ENCODE data around the gene C2CD4D. TPM values are rescaled to one million over a fixed set of nuclear protein-coding genes. Genes with fewer than 3 reads are reported as not detected.

Gene C2CD4D
- total and polyA plus RNA-seq, 12 donors = 0.04 TPM; not detected in 11

GRCh38 chr1:151831605-151832004, 8.0 kb downstream of the C2CD4D start, which contains the start of gene RORC:
TSS of gene RORC (minus strand) at chr1:151831802. CDS start at chr1:151831764, 38 bp downstream.
- Histone ChIP-seq H3K4me3 (peak within 1 kb of the TSS; percentile 18 to 51 (median 42)), H3K36me3 (no peaks in the 10 kb centered on the region), H3K9me3 (no peaks in the 10 kb centered on the region), H3K4me1 (peaks cover 0 to 43% (median 18%) of the 10 kb centered on the region in 9 donors), H3K27ac (peak within 1 kb of the TSS in 9 of 10 donors; percentile 35 to 74 (median 54)), H3K27me3 (peaks cover 0 to 7% (median 0%) of the 10 kb centered on the region in 7 donors)
- TF ChIP-seq CTCF (IDR thresholded peaks at IDR 0.05) = no peak
- ATAC-seq = peak; percentile 69 to 92 (median 84)
- DNase-seq = peak; percentile 54 to 59
- WGBS, 2 donors = 44 to 71% methylated on average over 5 of the region's 5 CpGs
- intact Hi-C loops (cut with DNase I) = loop anchor here in 5 of 10 donors (5.0 to 10.0 kb wide), 7 partner anchors 94 to 387 kb away; partner anchors contain the start of gene POGZ (in 1 of the 5)

- H3K27me3 ChIP-seq = peaks cover 0 to 6% (median 0%) of the 10 kb centered on the region in 7 donors
- peaks cover 0 to 43% (median 18%) of the 10 kb centered on the region in 9 donors for H3K4me1 ChIP-seq
- WGBS, 2 donors = 56 to 71% methylated on average over 4 of the region's 4 CpGs
- intact Hi-C loops (cut with DNase I) = loop anchor here in 5 of 10 donors (5.0 to 10.0 kb wide), 7 partner anchors 94 to 386 kb away; partner anchors contain the start of gene POGZ (in 1 of the 5)
- H3K36me3 ChIP-seq = no peaks in the 10 kb centered on the region
- peak in 2 of 8 donors; percentile 0 to 3 for ATAC-seq
- no peaks in the 10 kb centered on the region for H3K9me3 ChIP-seq
- no peak for DNase-seq
- H3K27ac ChIP-seq = peak overlapping the region in 8 of 10 donors; percentile 35 to 74 (median 60)
- H3K4me3 ChIP-seq = peak overlapping the region; percentile 18 to 51 (median 42)
- TF ChIP-seq CTCF (IDR thresholded peaks at IDR 0.05) = no peak
These were observed 8.4 kb downstream of the C2CD4D start for GRCh38 chr1:151831256-151831591.

- H3K27me3 ChIP-seq = no peaks in the 10 kb centered on the region
- no peaks in the 10 kb centered on the region for H3K36me3 ChIP-seq
- peaks cover 0 to 44% (median 25%) of the 10 kb centered on the region in 9 donors for H3K4me1 ChIP-seq
- WGBS, 2 donors = 26 to 35% methylated on average over 6 of the region's 6 CpGs
- no peak for ATAC-seq
- intact Hi-C loops (cut with DNase I) = loop anchor here in 5 of 10 donors (5.0 to 10.0 kb wide), 7 partner anchors 93 to 385 kb away; partner anchors contain the start of gene POGZ (in 1 of the 5)
- H3K4me3 ChIP-seq = no peak overlapping the region
- TF ChIP-seq CTCF (IDR thresholded peaks at IDR 0.05) = no peak
- DNase-seq = no peak
- peak overlapping the region in 1 of 10 donors; percentile 16 for H3K27ac ChIP-seq
- no peaks in the 10 kb centered on the region for H3K9me3 ChIP-seq
These were observed 9.6 kb downstream of the C2CD4D start for GRCh38 chr1:151830055-151830454.

- Histone ChIP-seq H3K27ac (peak overlapping the region in 1 of 10 donors; percentile 16), H3K27me3 (no peaks in the 10 kb centered on the region), H3K36me3 (no peaks in the 10 kb centered on the region), H3K4me1 (peaks cover 0 to 44% (median 25%) of the 10 kb centered on the region in 9 donors), H3K9me3 (no peaks in the 10 kb centered on the region), H3K4me3 (no peak overlapping the region)
- TF ChIP-seq CTCF (IDR thresholded peaks at IDR 0.05) = no peak
- no peak for DNase-seq
- intact Hi-C loops (cut with DNase I) = loop anchor here in 5 of 10 donors (5.0 to 10.0 kb wide), 7 partner anchors 92 to 385 kb away; partner anchors contain the start of gene POGZ (in 1 of the 5)
- 30 to 42% methylated on average over 4 of the region's 4 CpGs for WGBS, 2 donors
- no peak for ATAC-seq
These were observed 10.1 kb downstream of the C2CD4D start for GRCh38 chr1:151829352-151830046.
